GM03348 (cell line): ENCODE measurements around the gene WDFY3.

Experiments
- DNase-seq: peaks from one replicate; pipeline ENCODE4 v3.0.0; 2012; ENCODE audit warnings: low spot score

The WDFY3 gene

GRCh38 chr4:84966382-84967242, at the start of gene WDFY3:
WDFY3 (minus strand) TSS chr4:84966690; CDS start chr4:84860591, 106,099 bp downstream.
- DNase-seq: peak; percentile 95

- peak; percentile 76 for DNase-seq
Measured at GRCh38 chr4:85005865-85006377, 39.4 kb upstream of the WDFY3 start.

GRCh38 chr4:85000343-85000742, 33.9 kb upstream of the WDFY3 start:
- DNase-seq: no peak

- DNase-seq: no peak
Measured at GRCh38 chr4:84995386-84995785, 28.9 kb upstream of the WDFY3 start.

GRCh38 chr4:84994280-84994679, 27.8 kb upstream of the WDFY3 start:
- no peak for DNase-seq

- DNase-seq: no peak
Measured at GRCh38 chr4:84985952-84986351, 19.5 kb upstream of the WDFY3 start.

- no peak for DNase-seq
Measured at GRCh38 chr4:84977396-84977795, 10.9 kb upstream of the WDFY3 start.

GRCh38 chr4:84973856-84974255, 7.4 kb upstream of the WDFY3 start:
- DNase-seq: no peak

GRCh38 chr4:84971319-84971932, 4.9 kb upstream of the WDFY3 start:
- peak; percentile 71 for DNase-seq

GRCh38 chr4:84968925-84969324, 2.4 kb upstream of the WDFY3 start:
- DNase-seq: no peak

- peak; percentile 41 for DNase-seq
Measured at GRCh38 chr4:84967243-84967690, 777 bp upstream of the WDFY3 start.

- peak; percentile 81 for DNase-seq
Measured at GRCh38 chr4:84965553-84966381, 723 bp downstream of the WDFY3 start.

GRCh38 chr4:84964995-84965552, 1.4 kb downstream of the WDFY3 start:
- DNase-seq: no peak

- no peak for DNase-seq
Measured at GRCh38 chr4:84962102-84962501, 4.4 kb downstream of the WDFY3 start.

- no peak for DNase-seq
Measured at GRCh38 chr4:84958434-84958833, 8.1 kb downstream of the WDFY3 start.

- no peak for DNase-seq
Measured at GRCh38 chr4:84957514-84958420, 8.7 kb downstream of the WDFY3 start.

- no peak for DNase-seq
Measured at GRCh38 chr4:84956014-84956413, 10.5 kb downstream of the WDFY3 start.

- DNase-seq: no peak
Measured at GRCh38 chr4:84954982-84955567, 11.4 kb downstream of the WDFY3 start.

- no peak for DNase-seq
Measured at GRCh38 chr4:84952776-84953175, 13.7 kb downstream of the WDFY3 start.

GRCh38 chr4:84952004-84952403, 14.5 kb downstream of the WDFY3 start:
- DNase-seq: peak; percentile 23
